MM.1S (cell line): Measurements from ENCODE around the gene CORO7.

Experiments used
- EZH2 ChIP-seq: fragments of 300-600 bp; sonication (generic); optimal IDR thresholded peaks from 2 replicates; pipeline ENCODE3; 2017; ENCODE audit warnings: low read depth, mild to moderate bottlenecking, antibody characterized with exemption, low read length, mixed read lengths
- EZH2phosphoT487 ChIP-seq: fragments of 300-600 bp; sonication (generic); IDR thresholded peaks from 2 replicates; pipeline ENCODE4 v1.6.1; 2018; ENCODE audit warnings: antibody characterized with exemption, low read length
- TF ChIP-seq, protein P1 (sequence below): fragments of 300-600 bp; sonication (generic); IDR thresholded peaks from 2 replicates; pipeline ENCODE4 v1.5.1; 2016; ENCODE audit warnings: antibody characterized with exemption, low read length, mixed read lengths

DNA sequence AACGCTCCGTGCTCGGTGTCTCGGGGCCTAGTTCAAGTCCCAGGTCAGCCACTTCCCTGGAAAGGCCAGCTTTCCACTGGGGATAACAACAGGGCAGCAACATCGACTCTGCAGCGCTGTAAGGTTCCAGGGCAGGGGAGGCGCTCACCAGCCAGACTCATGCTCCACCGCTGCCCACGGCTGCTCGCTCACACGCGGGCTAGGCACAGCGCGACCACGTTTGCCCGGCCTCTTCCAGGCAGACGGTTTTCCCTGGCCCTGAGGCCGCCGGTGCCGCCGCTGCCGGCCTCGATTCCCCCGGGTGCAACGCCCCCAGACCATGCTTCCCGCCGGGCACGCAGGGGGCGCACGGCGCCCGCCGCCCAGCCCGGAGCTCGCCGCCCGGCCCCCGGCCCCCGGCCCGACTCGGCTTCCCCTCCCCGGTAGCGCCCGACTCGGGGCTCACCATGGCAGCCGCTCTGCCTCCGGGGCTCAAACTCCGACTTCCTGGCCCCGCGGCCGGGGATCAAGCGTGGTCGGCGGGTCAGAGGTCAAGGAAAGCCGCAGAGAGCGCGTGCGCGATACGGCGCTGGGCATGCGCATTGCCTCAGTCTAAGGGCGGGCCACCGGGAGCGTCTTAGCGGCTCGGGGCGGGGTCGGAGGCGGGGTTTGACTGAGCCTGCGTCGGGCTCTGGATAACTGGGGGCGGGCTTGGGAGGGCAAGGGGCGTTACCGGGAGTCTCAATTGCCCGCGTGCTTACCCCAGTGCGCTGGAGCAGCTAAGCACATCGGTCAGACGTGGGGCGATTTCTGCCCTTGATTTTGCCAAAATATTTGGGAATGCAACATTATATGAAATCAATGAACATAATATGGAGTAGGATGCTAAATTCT, 65.4 kb downstream of the CORO7 start, which contains the start of gene PAM16:
- TF ChIP-seq, protein P1, sequence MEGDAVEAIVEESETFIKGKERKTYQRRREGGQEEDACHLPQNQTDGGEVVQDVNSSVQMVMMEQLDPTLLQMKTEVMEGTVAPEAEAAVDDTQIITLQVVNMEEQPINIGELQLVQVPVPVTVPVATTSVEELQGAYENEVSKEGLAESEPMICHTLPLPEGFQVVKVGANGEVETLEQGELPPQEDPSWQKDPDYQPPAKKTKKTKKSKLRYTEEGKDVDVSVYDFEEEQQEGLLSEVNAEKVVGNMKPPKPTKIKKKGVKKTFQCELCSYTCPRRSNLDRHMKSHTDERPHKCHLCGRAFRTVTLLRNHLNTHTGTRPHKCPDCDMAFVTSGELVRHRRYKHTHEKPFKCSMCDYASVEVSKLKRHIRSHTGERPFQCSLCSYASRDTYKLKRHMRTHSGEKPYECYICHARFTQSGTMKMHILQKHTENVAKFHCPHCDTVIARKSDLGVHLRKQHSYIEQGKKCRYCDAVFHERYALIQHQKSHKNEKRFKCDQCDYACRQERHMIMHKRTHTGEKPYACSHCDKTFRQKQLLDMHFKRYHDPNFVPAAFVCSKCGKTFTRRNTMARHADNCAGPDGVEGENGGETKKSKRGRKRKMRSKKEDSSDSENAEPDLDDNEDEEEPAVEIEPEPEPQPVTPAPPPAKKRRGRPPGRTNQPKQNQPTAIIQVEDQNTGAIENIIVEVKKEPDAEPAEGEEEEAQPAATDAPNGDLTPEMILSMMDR = no peak
- no peak for TF ChIP-seq EZH2
- no peak for TF ChIP-seq EZH2phosphoT487
